GM21390 (cell line): ENCODE measurements around the gene ZNF580.

ENCODE experiments used
- ATAC-seq: cut with Tn5 transposase; IDR thresholded peaks from one replicate; pipeline ENCODE4 v1.9.1; 2021; ENCODE audit not compliant: unreplicated experiment

ZNF580 gene

GRCh38 chr19:55690109-55690768 is 49.4 kb downstream of the ZNF580 start:
- ATAC-seq = no peak

GRCh38 chr19:55690769-55691545 is 50.2 kb downstream of the ZNF580 start:
- no peak for ATAC-seq

- no peak for ATAC-seq
These were observed 51.0 kb downstream of the ZNF580 start for GRCh38 chr19:55691561-55692481.

GRCh38 chr19:55692681-55693081 is 51.9 kb downstream of the ZNF580 start:
- ATAC-seq = no peak
